Body of pancreas (tissue), 4 donors: ENCODE results near the gene ENDOU. TPM values are rescaled to one million over a fixed set of nuclear protein-coding genes. Genes with fewer than 3 reads are reported as not detected.

Source experiments
- ATAC-seq: fragments of 150-250 bp; one replicate; pipeline ENCODE4 v1.9.1; 2016
- DNase-seq, 4 donors: peaks; one replicate each; pipeline ENCODE4 v3.0.0-alpha.2; 2019
- H3K27ac ChIP-seq, 4 donors: fragments of 200-600 bp; sonication (generic); 1 replicate in 3 of 4; 2 replicates in 1 of 4; pipeline versions ENCODE4 v1.5.1 to v1.6.1; 2016 to 2019; ENCODE audit warnings: mild to moderate bottlenecking in 1 of 4, mixed read lengths in 1 of 4, moderate library complexity in 1 of 4
- H3K27me3 ChIP-seq, 2 donors: fragments of 200-600 bp; sonication (generic); one replicate each; pipeline ENCODE4 v1.6.0; 2016; ENCODE audit warnings: mild to moderate bottlenecking in 1 of 2
- H3K36me3 ChIP-seq, 2 donors: fragments of 200-600 bp; sonication (generic); replicated peaks in 1 of 2; 2 replicates each; pipeline ENCODE4 v1.5.1; 2016; ENCODE audit warnings: low read depth in 2 of 2; ENCODE audit not compliant: insufficient read depth in 1 of 2
- H3K4me1 ChIP-seq: fragments of 200-600 bp; sonication (generic); one replicate; pipeline ENCODE4 v1.6.0; 2016
- H3K4me3 ChIP-seq, 2 donors: fragments of 200-600 bp; sonication (generic); 1 replicate in 1 of 2; 2 replicates in 1 of 2; pipeline ENCODE4 v1.5.1; 2016 to 2019
- H3K9me3 ChIP-seq, 3 donors: fragments of 200-600 bp; sonication (generic); 1 replicate in 2 of 3; 2 replicates in 1 of 3; pipeline ENCODE4 v1.5.1; 2016
- CTCF ChIP-seq, 7 experiments: fragments of 450-650 bp in 4 of 7; fragments of 200-600 bp in 3 of 7; sonication (generic) in 3 of 7; IDR thresholded peaks; one replicate each; pipeline ENCODE4 v1.5.1; 2016 to 2019; ENCODE audit warnings: antibody characterized with exemption in 7 of 7
- POLR2A ChIP-seq, 3 donors: fragments of 450-650 bp; IDR thresholded peaks; one replicate each; pipeline ENCODE4 v1.6.1; 2016; ENCODE audit warnings: antibody characterized with exemption in 3 of 3, mild to moderate bottlenecking in 2 of 3
- WGBS, 2 donors: methylation state at CpG; one replicate each; pipeline ENCODE4 v1.1.5; 2017; 5-methylcytosine and 5-hydroxymethylcytosine counted together
- intact Hi-C: fragments of 100-400 bp; cut with DNase I; formaldehyde crosslinking; loops from one replicate; pipeline ENCODE4 v1.15.1; 2023
- total RNA-seq, 2 donors: library from RNA; depleted of rRNA; stranded (reverse); fragments of >200 nt; gene quantifications; one replicate each; pipeline ENCODE4 v1.1.0, GENCODE V29; 2016

Gene ENDOU
- total RNA-seq, 2 donors from 2014 or later = not detected

GRCh38 chr12:47763481-47764346 lies 38.4 kb upstream of the ENDOU start:
- H3K4me1 ChIP-seq = peaks cover 11% of the 10 kb centered on the region
- intact Hi-C loops = no loop called here
- H3K9me3 ChIP-seq = no peaks in the 10 kb centered on the region
- H3K27me3 ChIP-seq = no peaks in the 10 kb centered on the region
- WGBS, 2 donors = 75 to 77% methylated on average over 7 to 8 of the region's 8 CpGs
- DNase-seq (no peak), ATAC-seq (no peak)
- H3K27ac ChIP-seq = no peak overlapping the region
- no peak overlapping the region for H3K4me3 ChIP-seq
- H3K36me3 ChIP-seq = no peaks in the 10 kb centered on the region
- TF ChIP-seq POLR2A (IDR thresholded peaks at IDR 0.05) (no peak), CTCF (IDR thresholded peaks at IDR 0.05) (no peak)

- no peaks in the 10 kb centered on the region for H3K27me3 ChIP-seq
- DNase-seq (no peak), ATAC-seq (no peak)
- H3K4me3 ChIP-seq = no peak overlapping the region
- TF ChIP-seq POLR2A (IDR thresholded peaks at IDR 0.05) (no peak), CTCF (IDR thresholded peaks at IDR 0.05) (no peak)
- H3K36me3 ChIP-seq = no peaks in the 10 kb centered on the region
- intact Hi-C loops = no loop called here
- WGBS, 2 donors = 63 to 78% methylated on average over 3 of the region's 3 CpGs
- no peaks in the 10 kb centered on the region for H3K9me3 ChIP-seq
- peaks cover 19% of the 10 kb centered on the region for H3K4me1 ChIP-seq
- H3K27ac ChIP-seq = peak overlapping the region in 1 of 4 donors; percentile 5
Measured at GRCh38 chr12:47762850-47763465, 37.7 kb upstream of the ENDOU start.

GRCh38 chr12:47758834-47759690 lies 33.8 kb upstream of the ENDOU start, which contains the start of gene RAPGEF3:
Gene RAPGEF3, minus strand, starts transcription at chr12:47758880. Its CDS starts 324 bp downstream, at chr12:47758556.
- ATAC-seq (peak; percentile 91), DNase-seq (peak; percentile 88 to 96 (median 91))
- Histone ChIP-seq H3K4me1 (peaks cover 45% of the 10 kb centered on the region), H3K27me3 (no peaks in the 10 kb centered on the region), H3K9me3 (no peaks in the 10 kb centered on the region), H3K4me3 (peak within 1 kb of the TSS; percentile 33), H3K36me3 (no peaks in the 10 kb centered on the region), H3K27ac (peak within 1 kb of the TSS; percentile 69 to 85 (median 78))
- peak; percentile 16 to 64 (median 53) for TF ChIP-seq CTCF (IDR thresholded peaks at IDR 0.05)
- peak; percentile 40 to 74 (median 57) for TF ChIP-seq POLR2A (IDR thresholded peaks at IDR 0.05)
- WGBS, 2 donors = 1% methylated on average over 35 to 57 of the region's 57 CpGs
- intact Hi-C loops = no loop called here

- no peaks in the 10 kb centered on the region for H3K9me3 ChIP-seq
- peak overlapping the region; percentile 69 to 85 (median 78) for H3K27ac ChIP-seq
- ATAC-seq (no peak), DNase-seq (no peak)
- no peak for TF ChIP-seq CTCF (IDR thresholded peaks at IDR 0.05)
- TF ChIP-seq POLR2A (IDR thresholded peaks at IDR 0.05) = no peak
- intact Hi-C loops = no loop called here
- no peaks in the 10 kb centered on the region for H3K27me3 ChIP-seq
- H3K4me1 ChIP-seq = peaks cover 50% of the 10 kb centered on the region
- WGBS, 2 donors = 4 to 5% methylated on average over 10 of the region's 10 CpGs
- no peaks in the 10 kb centered on the region for H3K36me3 ChIP-seq
- peak overlapping the region in 1 of 2 donors; percentile 33 for H3K4me3 ChIP-seq
Measured at GRCh38 chr12:47758584-47758833, 33.2 kb upstream of the ENDOU start.
